Progenitor cell of endocrine pancreas (in vitro differentiated cells): ENCODE measurements around the gene VPS8. TPM values are rescaled to one million over a fixed set of nuclear protein-coding genes. Genes with fewer than 3 reads are reported as not detected.

Source experiments
- DNase-seq: peaks from one replicate; pipeline ENCODE4 v3.0.0; 2021; ENCODE audit warnings: low spot score; ENCODE audit not compliant: unreplicated experiment
- H3K27ac Mint-ChIP-seq: 2 replicates; pipeline ENCODE4 v1.8.0; 2021; ENCODE audit warnings: mild to moderate bottlenecking, moderate library complexity, mixed read lengths
- H3K27me3 Mint-ChIP-seq: 2 replicates; pipeline ENCODE4 v1.8.0; 2021; ENCODE audit warnings: mixed read lengths
- H3K36me3 Mint-ChIP-seq: 2 replicates; pipeline ENCODE4 v1.8.0; 2022; ENCODE audit warnings: mixed read lengths; ENCODE audit not compliant: insufficient read depth
- H3K4me1 Mint-ChIP-seq: 2 replicates; pipeline ENCODE4 v1.8.0; 2021; ENCODE audit warnings: low read depth, mixed read lengths
- H3K4me3 Mint-ChIP-seq: 2 replicates; pipeline ENCODE4 v1.8.0; 2021; ENCODE audit warnings: low read depth, mild to moderate bottlenecking, moderate library complexity, mixed read lengths
- H3K9me3 Mint-ChIP-seq: 2 replicates; pipeline ENCODE4 v1.8.0; 2021; ENCODE audit warnings: low read depth, mixed read lengths
- CTCF ChIP-seq: fragments of 200-600 bp; sonication (generic); IDR thresholded peaks from one replicate; pipeline ENCODE4 v1.5.0; 2021; ENCODE audit warnings: antibody characterized with exemption, mild to moderate bottlenecking; ENCODE audit not compliant: unreplicated experiment
- total RNA-seq: library from RNA; stranded (reverse); gene quantifications from 2 replicates; pipeline ENCODE4 v1.2.1, GENCODE V29; 2021

VPS8 gene
- total RNA-seq, 1 donor from 2014 or later, result 89.4 TPM

- Mint-ChIP-seq H3K27me3 (peaks cover 29% of the 10 kb centered on the region), H3K36me3 (no peaks in the 10 kb centered on the region), H3K4me3 (no peak overlapping the region), H3K27ac (no peak overlapping the region), H3K9me3 (no peaks in the 10 kb centered on the region), H3K4me1 (peaks cover 6% of the 10 kb centered on the region)
- no peak for DNase-seq
- TF ChIP-seq CTCF, result no peak
These were observed 26.1 kb upstream of the VPS8 start for GRCh38 chr3:184785890-184786279.

- DNase-seq, result no peak
- Mint-ChIP-seq H3K27ac (no peak overlapping the region), H3K9me3 (no peaks in the 10 kb centered on the region), H3K4me3 (no peak overlapping the region), H3K4me1 (peaks cover 3% of the 10 kb centered on the region), H3K27me3 (peaks cover 30% of the 10 kb centered on the region), H3K36me3 (no peaks in the 10 kb centered on the region)
- no peak for TF ChIP-seq CTCF
These were observed 25.6 kb upstream of the VPS8 start for GRCh38 chr3:184786280-184786941.

DNA sequence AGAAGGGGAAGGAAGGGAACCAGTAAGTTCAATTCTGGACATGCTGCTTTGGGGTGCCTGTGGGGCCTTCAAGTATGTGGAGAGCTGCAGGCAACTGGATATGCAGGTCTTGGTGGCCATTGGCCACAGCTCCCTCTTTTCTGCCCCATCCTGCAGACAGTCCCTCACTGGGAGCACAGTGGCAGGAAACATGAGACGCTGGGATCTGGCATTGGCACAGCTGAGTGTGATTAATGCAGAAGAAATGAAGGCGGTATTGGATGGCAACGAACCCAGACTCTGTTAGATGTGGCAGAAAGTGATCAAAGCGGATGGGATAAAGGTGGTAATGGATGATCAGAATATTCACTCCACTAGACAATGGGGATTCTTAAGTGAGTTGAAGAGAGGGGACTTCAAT is 23.2 kb upstream of the VPS8 start:
- no peak for DNase-seq
- Mint-ChIP-seq H3K4me1 (no peaks in the 10 kb centered on the region), H3K27me3 (peaks cover 29% of the 10 kb centered on the region), H3K27ac (no peak overlapping the region), H3K36me3 (no peaks in the 10 kb centered on the region), H3K4me3 (no peak overlapping the region), H3K9me3 (no peaks in the 10 kb centered on the region)
- TF ChIP-seq CTCF, result no peak

GRCh38 chr3:184789314-184789998 is 22.5 kb upstream of the VPS8 start:
- H3K4me1 Mint-ChIP-seq, result no peaks in the 10 kb centered on the region
- peaks cover 29% of the 10 kb centered on the region for H3K27me3 Mint-ChIP-seq
- H3K36me3 Mint-ChIP-seq, result no peaks in the 10 kb centered on the region
- TF ChIP-seq CTCF, result no peak
- no peak overlapping the region for H3K4me3 Mint-ChIP-seq
- H3K9me3 Mint-ChIP-seq, result no peaks in the 10 kb centered on the region
- no peak overlapping the region for H3K27ac Mint-ChIP-seq
- no peak for DNase-seq

GRCh38 chr3:184791171-184791570 is 20.8 kb upstream of the VPS8 start:
- no peaks in the 10 kb centered on the region for H3K9me3 Mint-ChIP-seq
- H3K36me3 Mint-ChIP-seq, result no peaks in the 10 kb centered on the region
- no peak for TF ChIP-seq CTCF
- peaks cover 2% of the 10 kb centered on the region for H3K4me1 Mint-ChIP-seq
- H3K27me3 Mint-ChIP-seq, result peaks cover 12% of the 10 kb centered on the region
- H3K27ac Mint-ChIP-seq, result no peak overlapping the region
- H3K4me3 Mint-ChIP-seq, result no peak overlapping the region
- no peak for DNase-seq
